HG02943 (cell line): ENCODE data around the gene NUP85.
"Not testable (repeated sequence)": the region's sequence is repeated elsewhere in the genome, so short reads cannot be mapped to it uniquely, and the experiment has no call there.

Source experiments
- ATAC-seq: cut with Tn5 transposase; IDR thresholded peaks from one replicate; pipeline ENCODE4 v1.9.1; 2021; ENCODE audit warnings: mild to moderate bottlenecking, low read depth, moderate library complexity; ENCODE audit not compliant: unreplicated experiment

Gene NUP85

GRCh38 chr17:75199886-75200618, 5.4 kb upstream of the NUP85 start:
- no peak for ATAC-seq

GRCh38 chr17:75205793-75206163, 299 bp downstream of the NUP85 start:
- no peak for ATAC-seq

DNA sequence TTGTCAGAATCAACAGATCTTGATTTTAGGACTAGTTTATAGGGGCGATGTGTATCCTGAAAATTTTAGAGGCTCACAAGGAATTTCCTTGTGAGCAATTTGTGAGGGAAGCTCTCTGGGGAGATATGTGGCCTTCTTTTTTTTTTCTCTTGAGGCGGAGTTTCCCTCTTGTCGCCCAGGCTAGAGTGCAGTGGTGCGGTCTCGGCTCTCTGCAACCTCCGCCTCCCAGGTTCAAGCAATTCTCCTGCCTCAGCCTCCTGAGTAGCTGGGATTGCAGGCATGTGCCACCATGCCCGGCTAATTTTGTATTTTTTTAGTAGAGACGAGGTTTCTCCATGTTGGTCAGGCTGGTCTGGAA, 1.6 kb downstream of the NUP85 start:
- not testable (repeated sequence) for ATAC-seq

GRCh38 chr17:75207760-75208159, 2.3 kb downstream of the NUP85 start:
- no peak for ATAC-seq

DNA sequence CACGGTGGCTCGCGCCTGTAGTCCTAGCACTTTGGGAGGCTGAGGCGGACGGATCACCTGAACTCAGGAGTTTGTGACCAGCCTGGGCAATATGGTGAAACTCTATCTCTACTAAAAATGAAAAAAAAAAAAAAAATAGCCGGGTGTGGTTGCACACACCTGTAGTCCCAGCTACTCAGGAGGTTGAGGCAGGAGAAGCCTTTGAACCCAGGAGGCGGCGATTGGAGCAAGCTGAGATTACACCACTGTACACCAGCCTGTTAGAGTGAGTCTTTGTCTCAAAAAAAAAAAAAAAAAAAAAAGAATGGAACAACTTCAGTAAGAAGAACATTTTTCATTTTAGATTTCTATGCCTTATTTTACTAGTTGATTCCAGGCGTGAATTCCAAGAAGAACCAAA, 2.7 kb downstream of the NUP85 start:
- no peak for ATAC-seq

DNA sequence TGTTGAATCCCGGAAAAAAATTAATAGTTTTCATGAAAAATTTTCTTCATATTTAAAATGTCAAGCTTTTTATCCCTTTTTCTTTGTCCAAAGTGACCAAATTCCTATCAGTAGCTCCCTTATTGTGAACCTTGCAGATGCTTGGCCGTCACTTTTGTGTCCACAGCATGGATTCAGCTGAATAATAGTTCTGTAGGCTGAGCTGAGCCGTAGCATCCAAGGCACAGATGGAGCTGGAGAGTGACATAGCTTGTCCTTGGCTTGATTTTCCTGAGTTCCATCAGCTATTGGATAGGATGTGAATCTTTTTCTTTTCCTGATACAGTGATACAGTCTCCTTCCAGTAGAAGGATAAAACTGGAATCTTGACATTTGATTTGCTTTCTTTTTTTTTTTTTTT, 3.6 kb downstream of the NUP85 start:
- no peak for ATAC-seq

DNA sequence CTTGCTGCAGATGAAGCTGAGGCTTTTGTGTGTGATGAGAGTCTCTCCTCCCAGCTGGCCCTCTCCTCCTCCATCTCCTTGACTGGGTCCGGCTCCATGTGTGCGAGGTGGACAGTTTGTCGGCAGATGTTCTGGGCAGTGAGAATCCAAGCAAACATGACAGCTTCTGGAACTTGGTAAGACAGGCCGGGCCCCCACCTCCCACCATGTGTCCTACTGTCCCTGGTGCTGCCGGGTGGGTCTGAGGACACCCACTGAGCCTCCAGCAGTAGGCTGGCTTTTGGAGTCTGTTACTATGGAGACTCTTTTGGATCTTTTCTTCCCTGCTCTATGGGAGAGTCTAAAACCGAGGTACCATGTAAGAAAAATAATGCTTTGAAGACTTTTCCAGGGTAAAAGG, 12.7 kb downstream of the NUP85 start:
- ATAC-seq, result no peak

GRCh38 chr17:75219815-75220214, 14.3 kb downstream of the NUP85 start:
- no peak for ATAC-seq

DNA sequence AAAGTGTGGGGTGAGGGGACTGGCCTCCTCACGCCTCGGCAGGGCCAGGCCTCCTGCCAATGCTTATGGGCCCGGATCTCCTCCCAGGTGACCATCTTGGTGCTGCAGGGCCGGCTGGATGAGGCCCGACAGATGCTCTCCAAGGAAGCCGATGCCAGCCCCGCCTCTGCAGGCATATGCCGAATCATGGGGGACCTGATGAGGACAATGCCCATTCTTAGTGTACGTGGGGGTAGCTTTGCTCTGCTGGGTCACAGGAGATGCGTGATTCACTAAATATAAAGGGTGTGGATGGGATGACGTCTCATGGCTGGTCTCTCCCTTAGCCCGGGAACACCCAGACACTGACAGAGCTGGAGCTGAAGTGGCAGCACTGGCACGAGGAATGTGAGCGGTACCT, 19.5 kb downstream of the NUP85 start:
- no peak for ATAC-seq

- ATAC-seq, result no peak
These were observed 22.2 kb downstream of the NUP85 start for GRCh38 chr17:75227729-75228128.

- no peak for ATAC-seq
These were observed 22.8 kb downstream of the NUP85 start for GRCh38 chr17:75228305-75228704.

GRCh38 chr17:75228847-75229246, 23.4 kb downstream of the NUP85 start:
- no peak for ATAC-seq

GRCh38 chr17:75231071-75231470, 25.6 kb downstream of the NUP85 start:
- ATAC-seq, result no peak

- no peak for ATAC-seq
These were observed 26.4 kb downstream of the NUP85 start for GRCh38 chr17:75231741-75232464.

DNA sequence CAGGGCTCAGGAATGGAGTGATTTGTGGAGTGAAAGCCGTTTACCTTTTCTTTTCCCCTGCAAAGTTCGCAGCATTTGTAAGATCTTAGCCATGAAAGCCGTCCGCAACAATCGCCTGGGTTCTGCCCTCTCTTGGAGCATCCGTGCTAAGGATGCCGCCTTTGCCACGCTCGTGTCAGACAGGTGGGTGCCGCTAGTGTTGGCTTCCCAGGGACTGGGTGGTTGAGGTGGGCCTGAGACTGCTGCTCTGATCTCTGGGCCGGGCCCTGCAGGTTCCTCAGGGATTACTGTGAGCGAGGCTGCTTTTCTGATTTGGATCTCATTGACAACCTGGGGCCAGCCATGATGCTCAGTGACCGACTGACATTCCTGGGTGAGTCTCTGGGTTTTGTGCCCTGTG, 27.3 kb downstream of the NUP85 start:
- ATAC-seq, result no peak

GRCh38 chr17:75237100-75238014, 31.9 kb downstream of the NUP85 start:
- ATAC-seq, result no peak

DNA sequence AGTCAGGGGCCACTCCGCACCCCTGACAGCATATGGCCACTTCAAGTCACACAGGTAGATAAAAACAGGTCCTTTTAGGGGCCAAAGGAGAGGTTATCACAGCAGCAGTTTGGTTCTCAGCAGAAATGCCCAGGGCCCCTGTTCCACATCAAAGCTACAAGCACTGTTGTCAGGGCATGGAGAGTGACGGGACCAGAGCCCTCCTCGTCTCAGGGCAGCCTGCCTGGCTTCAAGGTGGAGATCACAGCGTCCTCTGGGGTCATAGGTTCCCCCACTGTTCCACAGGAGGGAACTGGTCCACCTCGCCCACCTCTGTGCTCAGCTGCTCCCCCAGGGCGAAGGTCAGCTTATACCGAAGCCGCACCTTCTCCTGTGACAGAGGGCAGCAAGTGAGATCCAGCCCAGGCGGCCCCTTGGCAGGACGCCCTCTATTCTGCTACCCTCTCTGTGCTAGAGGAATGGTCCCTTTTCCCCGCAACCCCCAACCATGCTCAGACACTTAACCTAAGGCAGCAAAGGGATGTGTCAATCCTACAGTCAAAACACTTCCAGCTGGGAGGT, 32.6 kb downstream of the NUP85 start:
- ATAC-seq, result no peak

DNA sequence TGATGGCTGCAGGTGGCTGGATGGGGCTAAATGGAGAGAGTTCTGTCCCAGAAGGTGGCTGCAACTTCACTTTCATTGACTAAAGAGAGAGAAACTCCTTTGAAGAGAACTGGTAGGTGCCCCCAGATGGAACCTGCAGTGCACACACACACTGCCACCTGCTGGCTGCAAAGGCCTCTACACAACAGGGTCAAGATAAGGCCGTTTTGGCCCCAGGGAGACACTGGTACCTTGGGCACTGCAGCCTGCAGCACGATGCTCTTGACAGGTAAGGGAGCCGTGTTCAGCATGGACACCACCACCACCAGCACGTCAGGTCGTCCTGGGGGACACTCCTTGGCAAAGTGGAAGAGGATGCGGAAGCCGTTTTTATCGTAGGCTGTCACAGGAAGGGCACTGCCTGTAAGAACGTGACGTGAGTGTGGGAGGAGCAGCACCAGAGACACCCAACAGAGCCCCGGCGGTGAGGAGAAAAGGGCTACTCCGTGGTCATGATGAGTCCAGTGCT, 33.3 kb downstream of the NUP85 start:
- ATAC-seq, result no peak

GRCh38 chr17:75239214-75239613, 33.7 kb downstream of the NUP85 start:
- ATAC-seq, result no peak

- ATAC-seq, result no peak
These were observed 34.4 kb downstream of the NUP85 start for GRCh38 chr17:75239778-75240393.
